HepG2 (cell line): ENCODE results near the gene RAB34. TPM values are rescaled to one million over a fixed set of nuclear protein-coding genes. Genes with fewer than 3 reads are reported as not detected.

ENCODE experiments used
- GTF2F1 ChIP-seq: fragments of 150-350 bp; IDR thresholded peaks from 2 replicates; pipeline ENCODE4 v1.6.1; 2014; ENCODE audit warnings: low read length
- NFKB2 ChIP-seq: sonication (generic); formaldehyde crosslinking; IDR thresholded peaks from 2 replicates; pipeline ENCODE4 v1.4.0; 2020; ENCODE audit warnings: missing genetic modification reagents, borderline replicate concordance
- NFKBIZ ChIP-seq: IDR thresholded peaks from 2 replicates; pipeline ENCODE4 v1.6.1; 2018; ENCODE audit warnings: missing genetic modification reagents, missing compliant biosample characterization
- NR2F2 ChIP-seq: IDR thresholded peaks from 2 replicates; pipeline ENCODE4 v1.6.1; 2012; ENCODE audit warnings: low read depth, inconsistent platforms, borderline replicate concordance
- NR3C1 ChIP-seq: sonication (generic); formaldehyde crosslinking; IDR thresholded peaks from 2 replicates; pipeline ENCODE4 v1.4.0; 2020; ENCODE audit warnings: missing genetic modification reagents
- RARG ChIP-seq: sonication (generic); formaldehyde crosslinking; IDR thresholded peaks from 2 replicates; pipeline ENCODE4 v1.4.0; 2020; ENCODE audit warnings: low read depth, mild to moderate bottlenecking, missing genetic modification reagents
- SMAD3 ChIP-seq: sonication (generic); formaldehyde crosslinking; IDR thresholded peaks from 2 replicates; pipeline ENCODE4 v1.4.0; 2020; ENCODE audit warnings: missing genetic modification reagents
- ZNF343 ChIP-seq: sonication (generic); formaldehyde crosslinking; IDR thresholded peaks from 2 replicates; pipeline ENCODE4 v1.4.0; 2020; ENCODE audit warnings: mild to moderate bottlenecking, missing genetic modification reagents
- ZNF562 ChIP-seq: sonication (generic); formaldehyde crosslinking; IDR thresholded peaks from 2 replicates; pipeline ENCODE4 v1.8.0; 2022; ENCODE audit warnings: missing genetic modification reagents, borderline replicate concordance
- ZNF598 ChIP-seq: sonication (generic); formaldehyde crosslinking; IDR thresholded peaks from 2 replicates; pipeline ENCODE4 v1.5.1; 2020; ENCODE audit warnings: mild to moderate bottlenecking, missing genetic modification reagents, borderline replicate concordance
- ZNF607 ChIP-seq: sonication (generic); formaldehyde crosslinking; IDR thresholded peaks from 2 replicates; pipeline ENCODE4 v1.5.1; 2020; ENCODE audit warnings: missing genetic modification reagents, mild to moderate bottlenecking, borderline replicate concordance
- ZNF7 ChIP-seq: IDR thresholded peaks from 2 replicates; pipeline ENCODE4 v1.6.1; 2016; ENCODE audit warnings: missing biosample characterization, missing genetic modification reagents
- ZNF772 ChIP-seq: sonication (generic); formaldehyde crosslinking; IDR thresholded peaks from 2 replicates; pipeline ENCODE4 v1.5.0; 2020; ENCODE audit warnings: mild to moderate bottlenecking, missing genetic modification reagents
- ZSCAN31 ChIP-seq: sonication (generic); formaldehyde crosslinking; IDR thresholded peaks from 2 replicates; pipeline ENCODE4 v1.5.0; 2020; ENCODE audit warnings: low read depth, mild to moderate bottlenecking, missing genetic modification reagents
- polyA plus RNA-seq, 8 experiments: library from polyadenylated mRNA; depleted of rRNA in 3 of 8; stranded (reverse) in 7 of 8; unstranded in 1 of 8; fragments of >200 nt; fragmentation: Illumina TruSeq in 4 of 8; extraction: Trizol in 4 of 8; gene quantifications; 2 replicates each; pipeline versions ENCODE4 v1.2.1 to v1.2.3, GENCODE V29; 2011 to 2016; ENCODE audit warnings: low read depth in 4 of 8, missing spikeins in 1 of 8, mixed read lengths in 1 of 8; ENCODE audit not compliant: insufficient read depth in 1 of 8
- total RNA-seq, 5 experiments: library from RNA; depleted of rRNA; stranded (reverse); fragments of >200 nt; fragmentation: Illumina TruSeq; extraction: Trizol; gene quantifications; 2 replicates each; pipeline ENCODE4 v1.2.3, GENCODE V29; 2016; ENCODE audit warnings: low read depth in 1 of 5
- TF ChIP-seq, protein P1 (sequence below): sonication (generic); formaldehyde crosslinking; IDR thresholded peaks from 2 replicates; pipeline ENCODE4 v1.4.0; 2020; ENCODE audit warnings: mild to moderate bottlenecking, missing genetic modification reagents
- TF ChIP-seq, protein P2 (sequence below): IDR thresholded peaks from 2 replicates; pipeline ENCODE4 v1.6.1; 2016; ENCODE audit warnings: missing compliant biosample characterization, missing genetic modification reagents, borderline replicate concordance
- TF ChIP-seq, protein P3 (sequence below): IDR thresholded peaks from 2 replicates; pipeline ENCODE4 v1.6.1; 2016; ENCODE audit warnings: missing genetic modification reagents, missing compliant biosample characterization
- TF ChIP-seq, protein P4 (sequence below): IDR thresholded peaks from 2 replicates; pipeline ENCODE4 v1.6.1; 2016; ENCODE audit warnings: low read depth

The RAB34 gene
- total and polyA plus RNA-seq, 2 of the 13 experiments (the other 11 are each of a cell fraction or from before 2014, with no cell fraction given): 0.49 TPM; not detected in 1

DNA sequence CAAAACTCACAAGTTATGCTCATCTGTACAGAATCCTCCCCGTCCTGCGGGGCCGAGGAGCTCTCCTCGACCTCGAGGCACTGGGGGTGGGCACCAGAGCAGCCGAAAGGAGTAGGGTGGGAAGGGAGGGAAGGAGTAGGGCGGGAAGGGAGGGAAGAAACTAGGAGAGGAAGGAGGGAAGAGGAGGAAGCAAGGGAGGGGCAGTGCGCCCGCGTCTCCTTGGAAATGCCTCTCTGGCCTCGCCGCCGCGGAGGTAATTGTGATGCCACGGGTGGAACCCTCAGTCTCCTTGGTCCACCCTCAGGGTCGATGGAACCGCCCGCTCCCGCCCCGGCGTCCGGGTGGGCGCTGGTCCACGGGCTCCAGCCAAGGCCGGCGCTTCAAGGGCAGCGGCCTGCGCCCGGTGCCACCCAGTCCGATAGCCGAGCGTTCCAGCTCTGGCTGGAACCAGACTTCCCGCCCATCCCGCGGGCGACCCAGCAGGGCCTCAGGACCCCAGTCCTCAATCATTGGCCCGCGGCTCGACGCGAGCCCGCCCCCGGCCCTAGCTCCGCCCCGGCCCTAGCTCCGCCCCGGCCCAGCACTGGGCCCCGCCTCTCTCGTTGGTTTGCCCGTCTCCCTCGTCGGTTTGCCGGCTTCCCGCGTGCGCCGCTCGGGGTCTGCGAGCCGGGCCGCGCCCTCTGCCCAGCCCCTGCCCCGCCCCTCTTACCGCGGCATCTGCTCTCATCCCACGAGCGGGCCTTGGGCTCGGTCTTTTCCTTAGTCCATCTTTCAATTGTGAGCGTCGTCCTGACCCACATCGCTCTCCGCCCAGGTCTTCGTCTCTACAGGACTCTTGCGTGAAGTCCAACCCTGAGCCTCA is 6.6 kb downstream of the RAB34 start (continued):
- TF ChIP-seq, protein P1, sequence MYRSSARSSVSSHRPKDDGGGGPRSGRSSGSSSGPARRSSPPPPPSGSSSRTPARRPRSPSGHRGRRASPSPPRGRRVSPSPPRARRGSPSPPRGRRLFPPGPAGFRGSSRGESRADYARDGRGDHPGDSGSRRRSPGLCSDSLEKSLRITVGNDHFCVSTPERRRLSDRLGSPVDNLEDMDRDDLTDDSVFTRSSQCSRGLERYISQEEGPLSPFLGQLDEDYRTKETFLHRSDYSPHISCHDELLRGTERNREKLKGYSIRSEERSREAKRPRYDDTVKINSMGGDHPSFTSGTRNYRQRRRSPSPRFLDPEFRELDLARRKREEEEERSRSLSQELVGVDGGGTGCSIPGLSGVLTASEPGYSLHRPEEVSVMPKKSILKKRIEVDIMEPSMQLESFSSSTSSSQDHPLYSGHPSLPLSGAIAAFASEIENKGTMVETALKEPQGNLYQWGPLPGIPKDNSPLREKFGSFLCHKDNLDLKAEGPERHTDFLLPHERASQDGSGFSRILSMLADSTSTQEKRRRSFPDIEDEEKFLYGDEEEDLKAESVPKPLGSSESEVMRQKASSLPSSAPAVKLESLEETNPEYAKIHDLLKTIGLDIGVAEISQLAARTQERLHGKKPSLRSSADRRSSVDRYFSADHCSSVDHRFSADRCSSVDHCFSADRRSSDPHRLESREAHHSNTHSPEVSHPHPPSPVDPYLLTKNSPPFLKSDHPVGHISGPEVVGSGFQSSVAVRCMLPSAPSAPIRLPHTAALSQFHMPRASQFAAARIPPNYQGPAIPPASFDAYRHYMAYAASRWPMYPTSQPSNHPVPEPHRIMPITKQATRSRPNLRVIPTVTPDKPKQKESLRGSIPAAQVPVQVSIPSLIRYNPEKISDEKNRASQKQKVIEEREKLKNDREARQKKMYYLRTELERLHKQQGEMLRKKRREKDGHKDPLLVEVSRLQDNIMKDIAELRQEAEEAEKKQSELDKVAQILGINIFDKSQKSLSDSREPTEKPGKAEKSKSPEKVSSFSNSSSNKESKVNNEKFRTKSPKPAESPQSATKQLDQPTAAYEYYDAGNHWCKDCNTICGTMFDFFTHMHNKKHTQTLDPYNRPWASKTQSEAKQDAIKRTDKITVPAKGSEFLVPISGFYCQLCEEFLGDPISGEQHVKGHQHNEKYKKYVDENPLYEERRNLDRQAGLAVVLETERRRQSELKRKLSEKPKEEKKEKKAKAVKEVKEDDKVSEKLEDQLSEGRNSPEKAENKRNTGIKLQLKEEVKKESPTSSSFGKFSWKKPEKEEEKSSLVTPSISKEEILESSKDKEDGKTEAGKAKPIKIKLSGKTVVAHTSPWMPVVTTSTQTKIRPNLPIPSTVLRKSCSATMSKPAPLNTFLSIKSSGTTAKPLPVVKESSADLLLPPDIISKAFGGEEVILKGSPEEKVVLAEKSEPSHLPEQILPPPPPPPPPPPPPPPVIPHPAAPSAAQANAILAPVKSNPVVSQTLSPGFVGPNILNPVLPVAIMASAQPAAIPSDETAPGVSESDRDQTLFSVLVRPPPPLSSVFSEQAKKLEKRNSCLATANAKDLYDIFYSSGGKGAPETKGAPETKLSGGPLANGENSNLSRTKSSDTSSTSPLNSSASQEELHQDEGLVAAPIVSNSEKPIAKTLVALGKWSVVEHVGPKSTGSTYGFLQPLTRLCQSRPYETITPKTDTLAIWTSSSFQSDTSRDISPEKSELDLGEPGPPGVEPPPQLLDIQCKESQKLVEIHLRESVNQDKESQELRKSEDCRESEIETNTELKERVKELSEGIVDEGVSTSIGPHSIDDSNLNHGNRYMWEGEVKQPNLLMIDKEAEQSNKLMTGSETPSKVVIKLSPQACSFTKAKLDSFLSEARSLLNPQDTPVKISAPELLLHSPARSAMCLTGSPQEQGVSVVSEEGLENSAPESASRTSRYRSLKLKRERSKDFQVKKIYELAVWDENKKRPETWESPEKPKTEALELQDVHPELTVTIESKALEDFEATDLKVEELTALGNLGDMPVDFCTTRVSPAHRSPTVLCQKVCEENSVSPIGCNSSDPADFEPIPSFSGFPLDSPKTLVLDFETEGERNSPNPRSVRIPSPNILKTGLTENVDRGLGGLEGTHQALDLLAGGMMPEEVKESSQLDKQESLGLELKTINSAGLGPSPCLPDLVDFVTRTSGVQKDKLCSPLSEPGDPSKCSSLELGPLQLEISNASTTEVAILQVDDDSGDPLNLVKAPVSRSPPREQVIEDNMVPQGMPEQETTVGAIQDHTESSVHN: 0 out of 2 replicates have a peak, but pooled peaks have one; percentile 9
- no peak for TF ChIP-seq RARG (CRISPR knock-in tag)
- peak; percentile 82; the same call in 1 of the 2 replicates for TF ChIP-seq NFKB2
- TF ChIP-seq NR2F2: no peak; the same call in 1 of the 2 replicates
- no peak for TF ChIP-seq ZNF562
- TF ChIP-seq, protein P2, sequence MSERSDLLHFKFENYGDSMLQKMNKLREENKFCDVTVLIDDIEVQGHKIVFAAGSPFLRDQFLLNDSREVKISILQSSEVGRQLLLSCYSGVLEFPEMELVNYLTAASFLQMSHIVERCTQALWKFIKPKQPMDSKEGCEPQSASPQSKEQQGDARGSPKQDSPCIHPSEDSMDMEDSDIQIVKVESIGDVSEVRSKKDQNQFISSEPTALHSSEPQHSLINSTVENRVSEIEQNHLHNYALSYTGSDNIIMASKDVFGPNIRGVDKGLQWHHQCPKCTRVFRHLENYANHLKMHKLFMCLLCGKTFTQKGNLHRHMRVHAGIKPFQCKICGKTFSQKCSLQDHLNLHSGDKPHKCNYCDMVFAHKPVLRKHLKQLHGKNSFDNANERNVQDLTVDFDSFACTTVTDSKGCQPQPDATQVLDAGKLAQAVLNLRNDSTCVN (CRISPR knock-in tag): 0 out of 2 replicates have a peak, but pooled peaks have one; percentile 50
- TF ChIP-seq, protein P3, sequence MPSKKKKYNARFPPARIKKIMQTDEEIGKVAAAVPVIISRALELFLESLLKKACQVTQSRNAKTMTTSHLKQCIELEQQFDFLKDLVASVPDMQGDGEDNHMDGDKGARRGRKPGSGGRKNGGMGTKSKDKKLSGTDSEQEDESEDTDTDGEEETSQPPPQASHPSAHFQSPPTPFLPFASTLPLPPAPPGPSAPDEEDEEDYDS: peak; percentile 70; the same call in 1 of the 2 replicates
- no peak; the same call in none of the 2 replicates for TF ChIP-seq ZSCAN31 (CRISPR knock-in tag)
- TF ChIP-seq NR3C1 (CRISPR knock-in tag): no peak
- no peak for TF ChIP-seq ZNF772 (CRISPR knock-in tag)
- no peak; the same call in 1 of the 2 replicates for TF ChIP-seq NFKBIZ (CRISPR knock-in tag)
- TF ChIP-seq SMAD3 (CRISPR knock-in tag): no peak
- no peak for TF ChIP-seq ZNF343 (CRISPR knock-in tag)
- TF ChIP-seq ZNF7 (CRISPR knock-in tag): no peak
- TF ChIP-seq ZNF598 (CRISPR knock-in tag): peak; percentile 69; the same call in 1 of the 2 replicates
- TF ChIP-seq GTF2F1: no peak
- TF ChIP-seq, protein P4, sequence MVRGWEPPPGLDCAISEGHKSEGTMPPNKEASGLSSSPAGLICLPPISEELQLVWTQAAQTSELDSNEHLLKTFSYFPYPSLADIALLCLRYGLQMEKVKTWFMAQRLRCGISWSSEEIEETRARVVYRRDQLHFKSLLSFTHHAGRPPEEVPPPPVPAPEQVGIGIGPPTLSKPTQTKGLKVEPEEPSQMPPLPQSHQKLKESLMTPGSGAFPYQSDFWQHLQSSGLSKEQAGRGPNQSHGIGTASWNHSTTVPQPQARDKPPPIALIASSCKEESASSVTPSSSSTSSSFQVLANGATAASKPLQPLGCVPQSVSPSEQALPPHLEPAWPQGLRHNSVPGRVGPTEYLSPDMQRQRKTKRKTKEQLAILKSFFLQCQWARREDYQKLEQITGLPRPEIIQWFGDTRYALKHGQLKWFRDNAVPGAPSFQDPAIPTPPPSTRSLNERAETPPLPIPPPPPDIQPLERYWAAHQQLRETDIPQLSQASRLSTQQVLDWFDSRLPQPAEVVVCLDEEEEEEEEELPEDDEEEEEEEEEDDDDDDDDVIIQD (CRISPR knock-in tag): no peak
- TF ChIP-seq ZNF607: peak; percentile 70
